HFFc6 (cell line): ENCODE results near the gene TFIP11. TPM values are rescaled to one million over a fixed set of nuclear protein-coding genes. Genes with fewer than 3 reads are reported as not detected.

Source experiments
- DNase-seq: peaks from one replicate; pipeline ENCODE4 v3.0.0-alpha.2; 2018
- H3K27ac Mint-ChIP-seq: 2 replicates; pipeline ENCODE4 v1.8.0; 2020; ENCODE audit warnings: mild to moderate bottlenecking, mixed read lengths
- H3K27me3 Mint-ChIP-seq: 2 replicates; pipeline ENCODE4 v1.8.0; 2021; ENCODE audit warnings: mild to moderate bottlenecking, moderate library complexity, mixed read lengths; ENCODE audit not compliant: insufficient read depth
- H3K36me3 Mint-ChIP-seq: 2 replicates; pipeline ENCODE4 v1.8.0; 2021; ENCODE audit warnings: low read depth, mixed read lengths
- H3K4me1 Mint-ChIP-seq: 2 replicates; pipeline ENCODE4 v1.8.0; 2020; ENCODE audit warnings: low read depth, mixed read lengths
- H3K4me3 Mint-ChIP-seq: 2 replicates; pipeline ENCODE4 v1.8.0; 2020; ENCODE audit warnings: mild to moderate bottlenecking, moderate library complexity, mixed read lengths
- H3K9me3 Mint-ChIP-seq: 2 replicates; pipeline ENCODE4 v1.8.0; 2020; ENCODE audit warnings: mild to moderate bottlenecking, mixed read lengths
- CTCF ChIP-seq: fragments of 200-600 bp; sonication (generic); IDR thresholded peaks from 2 replicates; pipeline ENCODE4 v1.5.0; 2021; ENCODE audit warnings: antibody characterized with exemption, mild to moderate bottlenecking
- total RNA-seq, 6 experiments: library from RNA; stranded (reverse); fragmentation: NEBNext Ultra II Directional; extraction: Animal tissue kit (Norgen Biotek cat#: 25700); gene quantifications; 2 replicates in 1 of 6; 3 replicates in 5 of 6; pipeline ENCODE4 v1.2.3, GENCODE V29; 2021

The TFIP11 gene
- total RNA-seq, 6 experiments from 2014 or later: 31.4 to 35.8 (median 33.9) TPM

- no peak for TF ChIP-seq CTCF
- Mint-ChIP-seq H3K27ac (no peak overlapping the region), H3K9me3 (no peaks in the 10 kb centered on the region), H3K4me3 (no peak overlapping the region), H3K36me3 (peaks cover 4% of the 10 kb centered on the region), H3K27me3 (peaks cover 2% of the 10 kb centered on the region), H3K4me1 (no peaks in the 10 kb centered on the region)
- no peak for DNase-seq
Observed at GRCh38 chr22:26450453-26451185, 61.7 kb downstream of the TFIP11 start.

DNA sequence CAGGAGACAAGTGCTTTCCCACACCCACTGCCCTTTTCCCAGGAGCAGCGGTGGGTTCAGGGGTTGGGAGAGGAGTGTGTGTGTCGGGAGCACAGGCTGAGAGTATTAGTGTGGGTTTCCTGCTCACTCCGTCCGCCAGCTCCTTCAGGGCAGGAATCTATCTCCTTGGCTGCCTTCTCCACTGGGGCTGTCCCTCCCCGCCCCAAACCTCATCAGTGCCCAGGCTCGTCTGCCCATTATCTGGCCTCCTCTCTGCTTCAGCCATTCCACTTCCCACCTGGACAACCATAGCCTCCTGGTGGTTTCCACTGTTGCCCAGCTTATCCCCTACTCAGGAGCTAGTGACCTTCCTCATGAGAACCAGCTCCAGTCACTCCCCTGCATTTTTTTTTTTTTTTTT lies 63.3 kb downstream of the TFIP11 start:
- no peaks in the 10 kb centered on the region for H3K4me1 Mint-ChIP-seq
- no peak overlapping the region for H3K27ac Mint-ChIP-seq
- peaks cover 2% of the 10 kb centered on the region for H3K27me3 Mint-ChIP-seq
- H3K36me3 Mint-ChIP-seq: peaks cover 4% of the 10 kb centered on the region
- no peak overlapping the region for H3K4me3 Mint-ChIP-seq
- TF ChIP-seq CTCF: no peak
- no peaks in the 10 kb centered on the region for H3K9me3 Mint-ChIP-seq
- no peak for DNase-seq

- Mint-ChIP-seq H3K36me3 (no peaks in the 10 kb centered on the region; the same call in 1 of the 2 replicates), H3K4me3 (no peak overlapping the region), H3K27me3 (no peaks in the 10 kb centered on the region; the same call in 1 of the 2 replicates), H3K9me3 (no peaks in the 10 kb centered on the region), H3K4me1 (no peaks in the 10 kb centered on the region), H3K27ac (no peak overlapping the region)
- no peak for TF ChIP-seq CTCF
- DNase-seq: no peak
Observed at GRCh38 chr22:26448334-26448733, 63.9 kb downstream of the TFIP11 start.

DNA sequence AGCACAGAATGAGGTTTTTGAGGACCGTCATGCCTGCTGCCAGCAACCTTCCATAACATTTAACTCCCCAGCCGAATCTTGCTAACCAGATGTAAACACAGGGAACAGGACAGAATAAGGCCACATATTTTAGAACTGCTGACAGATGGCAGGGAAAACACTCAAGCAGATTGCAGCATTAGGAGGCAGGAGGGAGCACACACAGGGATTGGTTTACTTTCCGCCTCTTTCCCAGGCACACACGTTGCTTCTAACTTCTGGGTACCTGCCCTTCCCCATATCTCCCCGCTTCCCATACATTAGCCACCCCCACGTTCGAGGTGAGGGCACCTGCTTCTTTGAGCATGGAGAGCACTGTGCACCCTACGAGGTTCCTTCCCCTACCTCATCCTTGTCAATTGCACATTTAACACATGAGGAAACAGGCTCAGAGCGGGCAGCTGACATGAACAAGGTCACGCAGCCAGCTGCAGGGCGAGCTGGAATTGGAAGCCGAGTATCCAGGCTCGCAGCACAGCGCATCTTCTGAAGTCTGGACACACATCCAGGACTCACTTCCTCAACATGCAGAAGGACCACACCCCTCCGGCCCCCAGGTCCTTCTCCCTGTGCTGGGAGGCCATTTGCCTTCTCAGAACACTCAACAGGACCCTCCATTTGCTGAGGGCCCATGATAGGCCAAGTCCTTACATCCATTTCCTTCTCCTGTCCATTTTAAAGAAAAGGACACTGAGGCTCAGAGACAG lies 64.5 kb downstream of the TFIP11 start:
- Mint-ChIP-seq H3K27me3 (no peaks in the 10 kb centered on the region; the same call in 1 of the 2 replicates), H3K27ac (no peak overlapping the region), H3K36me3 (no peaks in the 10 kb centered on the region; the same call in 1 of the 2 replicates), H3K9me3 (no peaks in the 10 kb centered on the region), H3K4me3 (no peak overlapping the region), H3K4me1 (peaks cover under 1% of the 10 kb centered on the region; the same call in 1 of the 2 replicates)
- TF ChIP-seq CTCF: no peak
- DNase-seq: no peak

DNA sequence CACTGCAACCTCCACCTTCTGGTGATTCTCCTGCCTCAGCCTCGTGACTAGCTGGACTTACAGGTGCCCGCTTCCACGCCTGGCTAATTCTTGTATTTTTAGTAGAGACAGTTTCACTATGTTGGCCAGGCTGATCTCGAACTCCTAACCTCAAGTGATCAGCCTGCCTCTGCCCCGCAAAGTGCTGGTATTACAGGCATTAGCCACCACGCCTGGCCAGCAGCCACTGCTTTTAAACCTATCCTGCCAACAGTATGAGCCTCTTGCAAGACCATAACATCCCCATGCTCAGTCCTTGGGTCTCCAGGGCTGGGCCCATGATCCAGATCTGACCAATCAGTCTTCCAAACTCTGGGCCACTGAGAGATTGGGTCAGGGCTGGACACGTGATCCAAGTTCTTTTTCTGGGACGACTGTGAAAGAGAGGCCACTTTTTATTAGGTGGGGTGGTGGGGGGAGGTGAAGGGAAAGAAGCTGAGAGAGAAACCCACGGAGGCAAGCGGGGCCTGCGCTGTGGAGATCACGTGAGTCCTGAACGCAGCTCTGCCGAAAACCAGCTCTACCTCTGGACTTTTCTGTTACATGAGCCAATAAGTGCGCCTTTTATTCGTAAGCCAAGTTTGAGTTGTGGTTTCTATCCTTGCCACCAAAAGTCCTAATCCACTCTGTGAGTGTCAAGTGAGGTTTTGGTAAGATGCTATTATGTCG lies 65.3 kb downstream of the TFIP11 start:
- no peak overlapping the region for H3K27ac Mint-ChIP-seq
- no peaks in the 10 kb centered on the region for H3K9me3 Mint-ChIP-seq
- no peak for TF ChIP-seq CTCF
- no peak overlapping the region for H3K4me3 Mint-ChIP-seq
- H3K36me3 Mint-ChIP-seq: no peaks in the 10 kb centered on the region; the same call in 1 of the 2 replicates
- H3K27me3 Mint-ChIP-seq: peaks cover 1% of the 10 kb centered on the region
- DNase-seq: no peak
- H3K4me1 Mint-ChIP-seq: peaks cover 8% of the 10 kb centered on the region; the same call in 1 of the 2 replicates
